ENCODE results near the gene HTR1B.

Gene HTR1B

DNA sequence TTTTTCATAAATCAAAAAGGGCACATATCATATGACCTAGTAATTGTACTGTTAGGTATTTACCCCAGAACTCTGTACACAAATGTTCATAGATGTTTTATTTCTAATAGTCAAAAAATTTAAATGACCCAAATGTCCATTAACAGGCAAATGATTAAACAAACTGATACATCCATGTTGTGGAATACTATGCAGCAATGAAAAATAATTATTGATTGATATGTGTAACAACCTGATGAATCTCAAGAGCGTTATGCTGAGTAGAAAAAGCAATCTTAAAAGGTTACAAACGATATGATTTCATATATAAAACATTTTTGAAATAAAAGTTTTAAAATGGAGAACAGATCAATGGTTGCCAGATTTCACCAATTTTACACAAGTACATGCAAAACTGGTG lies 18.1 kb downstream of the HTR1B start:
- no peak overlapping the region for H3K4me3 ChIP-seq (ENCODE audit: low read length, poor library complexity, severe bottlenecking)
- H3K9me2 ChIP-seq (replicated peaks; ENCODE audit: low read depth, low read length): no peaks in the 10 kb centered on the region
- H3K36me3 ChIP-seq (ENCODE audit: insufficient read depth, low read length): no peaks in the 10 kb centered on the region
- no peak overlapping the region for H2AFZ ChIP-seq (ENCODE audit: low read length)
- H3K27me3 ChIP-seq (ENCODE audit: insufficient read depth, low read length, poor library complexity, severe bottlenecking): no peaks in the 10 kb centered on the region
- H3K4me1 ChIP-seq (ENCODE audit: insufficient read depth, low read length, poor library complexity, severe bottlenecking): no peaks in the 10 kb centered on the region
- no peaks in the 10 kb centered on the region for H3K79me2 ChIP-seq (ENCODE audit: insufficient read depth, low read length)
- H4K20me1 ChIP-seq (ENCODE audit: insufficient read depth, low read length, poor library complexity, severe bottlenecking): no peaks in the 10 kb centered on the region
- TF ChIP-seq CTCF (conservative IDR thresholded peaks at IDR 0.05; ENCODE audit: low read length) (no peak), EZH2phosphoT487 (IDR thresholded peaks at IDR 0.05; ENCODE audit: borderline replicate concordance) (no peak)
- no peaks in the 10 kb centered on the region for H3K9me3 ChIP-seq (ENCODE audit: insufficient read depth, low read depth, low read length)
- no peak overlapping the region for H3K4me2 ChIP-seq (ENCODE audit: low read depth, low read length, poor library complexity, severe bottlenecking)
- no peaks in the 10 kb centered on the region for H3F3A ChIP-seq (ENCODE audit: low read depth)
- no peak overlapping the region for H3K9ac ChIP-seq (ENCODE audit: low read depth, low read length, poor library complexity, severe bottlenecking)

- no peaks in the 10 kb centered on the region for H3K9me3 ChIP-seq (ENCODE audit: insufficient read depth, low read depth, low read length)
- H3K9ac ChIP-seq (ENCODE audit: low read depth, low read length, poor library complexity, severe bottlenecking): no peak overlapping the region
- no peaks in the 10 kb centered on the region for H4K20me1 ChIP-seq (ENCODE audit: insufficient read depth, low read length, poor library complexity, severe bottlenecking)
- H3K27me3 ChIP-seq (ENCODE audit: insufficient read depth, low read length, poor library complexity, severe bottlenecking): no peaks in the 10 kb centered on the region
- no peak overlapping the region for H3K4me3 ChIP-seq (ENCODE audit: low read length, poor library complexity, severe bottlenecking)
- H3K4me1 ChIP-seq (ENCODE audit: insufficient read depth, low read length, poor library complexity, severe bottlenecking): no peaks in the 10 kb centered on the region
- no peaks in the 10 kb centered on the region for H3K9me2 ChIP-seq (replicated peaks; ENCODE audit: low read depth, low read length)
- H3K4me2 ChIP-seq (ENCODE audit: low read depth, low read length, poor library complexity, severe bottlenecking): no peak overlapping the region
- no peak overlapping the region for H2AFZ ChIP-seq (ENCODE audit: low read length)
- H3K36me3 ChIP-seq (ENCODE audit: insufficient read depth, low read length): no peaks in the 10 kb centered on the region
- no peaks in the 10 kb centered on the region for H3K79me2 ChIP-seq (ENCODE audit: insufficient read depth, low read length)
- TF ChIP-seq EZH2phosphoT487 (IDR thresholded peaks at IDR 0.05; ENCODE audit: borderline replicate concordance): no peak
- no peak for TF ChIP-seq CTCF (conservative IDR thresholded peaks at IDR 0.05; ENCODE audit: low read length)
- H3F3A ChIP-seq (ENCODE audit: low read depth): no peaks in the 10 kb centered on the region
Measured at GRCh38 chr6:77440206-77440976, 22.9 kb downstream of the HTR1B start.

GRCh38 chr6:77433888-77434287 lies 29.4 kb downstream of the HTR1B start:
- H3K9me3 ChIP-seq (ENCODE audit: insufficient read depth, low read depth, low read length): no peaks in the 10 kb centered on the region
- TF ChIP-seq CTCF (conservative IDR thresholded peaks at IDR 0.05; ENCODE audit: low read length): no peak
- no peak for TF ChIP-seq EZH2phosphoT487 (IDR thresholded peaks at IDR 0.05; ENCODE audit: borderline replicate concordance)
- no peaks in the 10 kb centered on the region for H3K9me2 ChIP-seq (replicated peaks; ENCODE audit: low read depth, low read length)
- no peaks in the 10 kb centered on the region for H3K36me3 ChIP-seq (ENCODE audit: insufficient read depth, low read length)
- H3K79me2 ChIP-seq (ENCODE audit: insufficient read depth, low read length): no peaks in the 10 kb centered on the region
- no peaks in the 10 kb centered on the region for H3F3A ChIP-seq (ENCODE audit: low read depth)
- no peaks in the 10 kb centered on the region for H4K20me1 ChIP-seq (ENCODE audit: insufficient read depth, low read length, poor library complexity, severe bottlenecking)
- no peaks in the 10 kb centered on the region for H3K27me3 ChIP-seq (ENCODE audit: insufficient read depth, low read length, poor library complexity, severe bottlenecking)
- no peak overlapping the region for H3K4me3 ChIP-seq (ENCODE audit: low read length, poor library complexity, severe bottlenecking)
- no peaks in the 10 kb centered on the region for H3K4me1 ChIP-seq (ENCODE audit: insufficient read depth, low read length, poor library complexity, severe bottlenecking)
- H3K9ac ChIP-seq (ENCODE audit: low read depth, low read length, poor library complexity, severe bottlenecking): no peak overlapping the region
- H3K4me2 ChIP-seq (ENCODE audit: low read depth, low read length, poor library complexity, severe bottlenecking): no peak overlapping the region
- no peak overlapping the region for H2AFZ ChIP-seq (ENCODE audit: low read length)
